ENCODE results near the gene KCNH2.

The KCNH2 gene

DNA sequence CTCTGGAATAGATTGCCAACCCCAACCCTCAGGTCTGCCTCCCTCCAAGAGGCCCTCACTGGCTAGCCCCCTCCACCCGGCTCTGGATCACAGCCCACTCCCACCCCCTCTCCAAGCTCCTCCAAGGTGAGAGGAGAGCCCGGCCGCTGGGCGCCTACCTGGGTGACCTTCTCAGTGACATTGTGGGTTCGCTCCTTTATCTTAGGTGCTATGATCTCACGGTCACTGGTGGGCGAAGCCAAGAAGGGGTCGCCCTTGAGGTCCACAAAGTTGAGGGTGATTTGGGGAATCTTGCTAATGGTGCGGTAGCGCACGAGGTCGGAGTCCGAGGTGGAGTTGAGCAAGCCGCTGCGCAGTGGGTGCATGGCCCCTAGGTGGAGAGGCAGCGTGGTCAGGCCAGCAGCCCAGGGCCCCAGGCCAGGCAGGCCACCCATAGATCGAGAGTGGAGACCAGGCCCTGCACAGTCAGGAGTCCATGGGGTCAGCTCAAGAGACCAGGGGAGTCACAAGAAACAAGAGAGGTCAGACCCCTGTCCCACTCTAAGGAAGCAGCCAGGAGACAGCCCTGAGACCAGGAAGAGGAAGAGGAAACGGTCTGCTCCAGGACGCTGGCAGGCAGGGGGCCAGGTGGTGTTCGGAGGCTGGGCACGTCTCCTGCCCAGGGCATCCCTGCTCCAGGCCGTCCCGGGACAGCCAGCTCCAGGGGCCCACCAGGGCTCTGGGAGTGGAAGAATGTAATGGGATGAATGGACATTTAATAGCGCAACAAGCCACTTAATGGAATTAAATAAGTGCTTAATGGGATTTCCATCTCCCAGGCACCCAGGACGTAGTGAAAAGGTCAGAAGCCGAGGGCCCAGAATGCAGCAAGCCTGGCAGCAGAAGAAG lies 20.7 kb downstream of the KCNH2 start:
- no peak for DNase-seq

DNA sequence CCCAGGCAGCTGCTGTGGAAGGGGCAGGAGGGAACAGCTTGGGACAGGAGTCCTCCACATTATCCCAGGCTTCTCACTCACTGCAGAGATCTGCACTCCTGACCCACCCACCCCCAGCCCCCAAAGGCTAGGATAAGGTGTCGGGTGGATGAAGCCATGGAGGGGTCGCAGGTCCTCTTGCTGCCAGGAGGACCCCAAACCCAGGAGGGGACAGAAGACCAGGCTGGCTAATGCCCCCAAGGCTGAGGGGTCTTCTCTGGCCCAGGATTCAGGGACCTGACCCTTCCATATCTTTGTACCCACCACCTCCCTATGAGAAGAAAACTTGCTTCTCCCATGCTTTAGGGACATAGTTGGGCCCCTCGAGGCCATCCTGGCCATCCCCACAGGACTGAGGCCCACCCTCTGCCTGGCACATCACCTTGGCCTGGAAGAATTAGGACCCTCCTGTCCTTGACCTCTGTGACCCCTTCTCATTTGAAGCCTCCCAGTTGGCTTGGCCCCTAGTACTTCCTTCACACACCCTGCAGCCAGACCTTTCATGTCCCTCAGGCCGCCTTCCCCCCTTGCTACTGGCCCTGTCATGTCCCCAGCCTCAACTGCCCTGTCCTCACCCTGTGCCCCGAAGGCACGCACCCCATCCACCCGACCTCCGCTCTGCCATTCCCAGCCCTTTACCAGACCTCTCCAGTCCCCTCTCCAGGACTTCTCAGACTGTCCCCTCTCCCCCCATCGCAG lies 21.6 kb downstream of the KCNH2 start:
- DNase-seq, result no peak

DNA sequence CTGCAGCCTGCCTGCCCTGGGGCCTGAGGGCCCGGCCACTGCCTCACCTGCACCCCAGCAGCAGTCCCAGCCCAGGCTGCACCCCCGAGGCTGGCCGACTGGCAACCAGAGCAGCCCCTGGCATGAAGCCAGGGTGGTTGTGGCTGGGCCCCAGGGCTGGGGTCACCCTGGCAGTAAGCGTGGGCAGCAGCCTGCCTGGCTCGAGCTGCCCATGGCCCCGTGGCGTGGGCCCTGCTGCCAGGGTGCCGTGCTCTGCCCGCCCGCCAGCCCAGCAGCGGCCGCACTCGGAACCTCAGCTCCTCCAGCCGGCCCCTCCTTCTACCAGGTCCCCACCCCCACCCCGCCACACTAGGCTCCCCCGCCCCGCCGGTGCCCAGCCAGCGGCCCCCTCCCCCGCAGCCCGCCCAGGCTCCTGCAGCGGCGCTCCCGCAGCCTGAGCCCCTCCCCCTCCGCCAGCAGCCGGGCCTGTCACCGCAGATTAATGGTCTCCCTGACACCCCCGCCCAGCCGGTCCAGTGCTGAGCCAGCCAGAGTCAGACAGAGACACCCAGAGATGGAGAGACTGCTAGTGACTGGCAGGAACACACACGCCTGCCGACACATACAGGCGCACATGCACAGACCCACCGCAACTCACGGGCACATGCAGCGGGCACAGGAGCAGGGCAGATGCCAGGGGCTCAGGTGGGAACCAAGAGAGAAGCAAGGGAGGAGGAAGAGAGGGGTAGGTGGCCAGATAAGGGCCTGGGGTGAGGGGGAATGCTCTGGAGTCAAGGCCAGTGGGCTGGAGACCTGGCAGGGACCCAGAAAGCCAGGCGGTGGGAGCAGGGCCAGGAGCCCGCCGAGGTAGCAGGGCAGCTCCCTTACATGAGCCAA lies 22.4 kb downstream of the KCNH2 start:
- no peak for DNase-seq

DNA sequence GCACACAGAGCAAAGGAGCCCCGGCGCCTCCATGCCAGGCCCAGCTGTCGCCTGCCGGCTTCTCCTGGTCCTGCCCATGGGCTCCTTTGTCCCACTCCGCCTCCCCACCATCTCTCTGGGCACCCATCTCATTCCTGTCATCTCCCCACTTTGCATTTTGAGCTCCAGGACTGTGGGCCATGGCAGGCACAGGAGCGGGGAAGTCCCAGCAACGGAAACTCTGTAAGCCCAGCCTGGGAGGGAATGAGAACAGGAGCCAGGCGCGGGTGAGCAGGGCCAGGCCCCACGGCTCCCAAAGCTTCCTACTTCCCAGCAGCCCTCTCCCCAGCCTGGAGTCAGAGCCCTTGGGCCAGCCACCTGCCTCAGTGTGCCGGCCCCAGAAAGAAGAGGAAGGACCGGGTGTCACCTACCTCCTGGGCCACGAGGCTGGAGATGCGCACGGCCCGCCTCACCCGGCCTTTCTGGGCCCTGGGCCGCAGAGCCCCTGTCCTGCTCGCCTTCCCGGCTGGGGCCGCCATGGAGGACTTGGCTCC lies 23.1 kb downstream of the KCNH2 start:
- no peak for DNase-seq

DNA sequence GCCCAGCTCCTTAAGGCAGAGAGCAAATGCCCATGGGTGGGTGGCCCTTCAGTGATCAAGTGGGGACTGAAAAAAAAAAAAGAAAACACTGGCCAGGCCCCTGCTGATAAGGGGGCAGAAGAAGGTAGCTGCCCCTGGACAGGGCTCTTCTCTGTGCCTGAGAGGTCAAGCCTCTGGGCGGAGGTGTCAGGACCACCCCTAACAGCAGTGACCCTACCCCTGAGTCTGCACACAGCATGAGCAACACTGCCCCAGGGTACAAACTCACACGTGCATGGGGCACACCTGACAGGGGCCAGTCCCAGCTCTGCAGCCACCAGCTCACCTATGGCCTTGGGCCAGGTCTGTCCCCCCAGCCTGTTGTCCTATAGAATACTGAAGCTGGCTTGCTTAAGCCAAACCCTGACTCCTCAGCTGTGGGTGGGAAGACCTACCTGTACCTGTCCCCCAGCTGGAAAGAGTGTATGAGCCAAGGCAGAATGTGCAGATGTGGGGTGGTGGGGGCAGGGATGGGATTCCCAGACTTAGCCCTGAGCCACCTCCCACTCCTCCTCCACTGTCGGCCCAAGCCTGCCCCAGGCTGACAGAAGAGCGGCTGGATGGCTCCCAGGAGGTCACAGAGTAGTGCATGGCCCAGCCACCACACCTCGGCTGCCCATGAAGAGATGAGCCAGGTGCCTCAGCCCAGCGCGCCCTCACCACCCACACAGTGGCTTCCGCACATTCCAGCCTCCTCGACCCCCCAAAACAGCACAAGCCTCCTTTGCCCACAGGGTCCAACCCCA lies 23.7 kb downstream of the KCNH2 start:
- DNase-seq, result no peak

DNA sequence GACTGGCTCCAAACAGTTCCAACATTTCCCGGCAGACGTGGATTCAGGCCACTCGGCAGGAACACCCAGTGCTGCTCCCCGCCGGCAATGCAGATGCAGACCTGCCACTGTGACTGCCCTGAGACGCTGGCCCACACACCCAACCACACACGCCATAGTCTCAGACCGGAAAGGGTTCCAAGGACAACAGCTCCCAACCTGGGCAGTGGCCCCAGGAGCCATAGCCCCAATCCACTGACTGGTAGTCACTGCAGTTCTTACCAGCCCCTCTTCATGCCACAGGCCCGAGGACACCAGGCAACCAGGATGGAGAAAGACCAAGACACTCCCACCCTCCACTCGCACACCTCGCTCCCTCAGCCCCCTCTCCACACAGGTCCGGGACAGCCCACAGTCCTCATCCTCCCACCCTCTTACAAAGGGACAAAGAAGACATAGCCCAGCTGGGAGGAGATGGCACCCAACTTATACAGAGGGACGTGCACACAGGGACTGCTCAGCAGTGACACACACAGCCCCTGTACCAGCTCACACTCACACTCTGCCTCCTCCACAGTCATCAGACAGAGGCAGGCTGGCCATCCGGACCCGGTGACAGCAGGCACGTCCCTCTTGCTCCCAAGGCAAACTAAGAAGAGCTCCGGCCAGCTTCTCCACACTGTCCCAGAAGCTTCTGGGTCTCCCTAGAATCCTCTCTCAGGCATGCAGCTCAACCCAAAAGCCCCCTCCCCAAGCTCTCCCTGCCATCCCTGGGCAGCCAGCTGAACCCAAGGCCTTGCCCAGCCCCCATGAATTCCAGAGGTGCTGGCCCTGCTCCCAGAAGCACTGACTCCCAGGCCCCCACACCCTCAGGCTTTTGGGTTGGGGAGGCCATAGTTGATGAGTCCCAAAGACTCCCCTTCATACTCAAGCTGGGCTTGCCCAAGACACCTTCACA lies 24.8 kb downstream of the KCNH2 start:
- DNase-seq, result no peak

DNA sequence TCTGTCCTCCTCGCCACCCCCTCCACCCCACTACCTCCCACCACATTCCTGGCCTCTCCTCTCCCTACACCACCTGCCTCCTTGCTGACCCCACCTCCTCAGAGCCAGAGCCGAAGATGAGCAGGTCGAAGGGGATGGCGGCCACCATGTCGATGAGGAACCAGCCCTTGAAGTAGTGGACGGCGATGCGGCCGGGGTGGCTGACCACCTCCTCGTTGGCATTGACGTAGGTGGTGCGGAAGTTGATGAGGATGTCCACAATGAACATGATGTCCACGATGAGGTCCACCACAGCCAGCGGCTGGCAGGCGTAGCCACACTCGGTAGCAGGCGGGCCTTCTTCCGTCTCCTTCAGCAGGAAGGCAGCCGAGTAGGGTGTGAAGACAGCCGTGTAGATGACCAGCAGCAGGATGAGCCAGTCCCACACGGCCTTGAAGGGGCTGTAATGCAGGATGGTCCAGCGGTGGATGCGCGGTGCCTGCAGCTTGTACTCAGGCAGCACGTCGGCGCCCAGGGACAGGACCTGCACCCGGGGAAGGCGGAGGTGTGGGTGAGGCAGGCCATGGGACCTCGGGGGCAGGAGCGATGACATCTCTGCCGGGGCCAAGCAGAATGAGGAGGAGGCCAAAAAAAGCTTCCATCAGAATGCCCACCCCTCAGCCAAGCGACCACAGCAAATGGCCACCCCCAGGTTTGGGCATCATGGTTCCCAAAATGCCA lies 25.6 kb downstream of the KCNH2 start:
- DNase-seq, result no peak

DNA sequence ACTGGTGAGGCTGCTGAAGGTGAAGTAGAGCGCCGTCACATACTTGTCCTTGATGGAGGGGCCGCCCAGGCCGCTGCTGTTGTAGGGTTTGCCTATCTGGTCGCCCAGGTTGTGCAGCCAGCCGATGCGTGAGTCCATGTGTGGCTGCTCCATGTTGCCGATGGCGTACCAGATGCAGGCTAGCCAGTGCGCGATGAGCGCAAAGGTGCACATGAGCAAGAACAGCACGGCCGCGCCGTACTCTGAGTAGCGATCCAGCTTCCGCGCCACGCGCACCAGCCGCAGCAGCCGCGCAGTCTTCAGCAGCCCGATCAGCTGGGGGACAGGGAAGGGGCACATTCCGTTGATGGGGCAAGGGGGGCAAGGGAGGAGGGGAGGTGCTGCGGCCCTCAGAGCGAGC lies 26.6 kb downstream of the KCNH2 start:
- no peak for DNase-seq

DNA sequence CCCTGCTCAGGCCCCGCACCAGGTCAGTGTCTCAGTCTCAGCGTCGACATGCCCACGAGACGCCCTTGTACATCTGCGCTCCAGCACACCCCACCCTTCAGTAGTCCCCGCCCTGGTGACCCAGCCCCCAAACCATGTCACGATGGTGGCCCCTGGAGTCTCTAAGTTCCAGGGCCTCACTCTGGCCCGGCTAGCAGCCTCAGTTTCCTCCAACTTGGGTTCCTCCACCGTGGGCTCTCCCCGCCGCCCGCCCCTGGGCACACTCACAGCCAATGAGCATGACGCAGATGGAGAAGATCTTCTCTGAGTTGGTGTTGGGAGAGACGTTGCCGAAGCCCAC lies 27.0 kb downstream of the KCNH2 start:
- DNase-seq, result no peak

DNA sequence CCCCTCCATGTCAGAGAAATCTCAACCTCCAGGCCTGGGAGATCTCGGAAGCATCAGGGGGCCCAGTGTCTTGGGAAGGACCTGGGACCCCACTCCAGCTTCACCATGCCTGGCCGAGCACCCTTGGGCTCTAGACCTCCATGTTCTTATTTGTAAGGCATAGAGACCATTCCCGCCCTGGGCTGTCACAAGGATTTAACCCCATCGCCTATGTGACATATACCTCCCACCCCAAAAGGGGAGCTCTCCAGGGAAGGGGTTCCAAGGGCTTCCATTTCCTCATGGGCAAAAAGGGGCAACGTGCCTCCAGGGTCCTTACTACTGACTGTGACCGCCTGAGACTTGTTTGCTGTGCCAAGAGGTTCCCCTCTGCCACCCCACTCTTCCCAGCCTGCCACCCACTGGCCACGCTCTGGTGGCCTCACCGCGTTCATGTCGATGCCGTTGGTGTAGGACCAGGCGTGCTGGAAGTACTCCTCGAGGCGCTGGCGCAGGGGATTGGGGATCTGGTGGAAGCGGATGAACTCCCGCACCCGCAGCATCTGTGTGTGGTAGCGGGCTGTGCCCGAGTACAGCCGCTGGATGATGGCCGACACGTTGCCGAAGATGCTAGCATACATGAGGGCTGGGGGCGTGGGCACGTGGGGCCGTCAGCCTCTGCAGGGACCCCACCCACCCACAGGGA lies 27.5 kb downstream of the KCNH2 start:
- no peak for DNase-seq

DNA sequence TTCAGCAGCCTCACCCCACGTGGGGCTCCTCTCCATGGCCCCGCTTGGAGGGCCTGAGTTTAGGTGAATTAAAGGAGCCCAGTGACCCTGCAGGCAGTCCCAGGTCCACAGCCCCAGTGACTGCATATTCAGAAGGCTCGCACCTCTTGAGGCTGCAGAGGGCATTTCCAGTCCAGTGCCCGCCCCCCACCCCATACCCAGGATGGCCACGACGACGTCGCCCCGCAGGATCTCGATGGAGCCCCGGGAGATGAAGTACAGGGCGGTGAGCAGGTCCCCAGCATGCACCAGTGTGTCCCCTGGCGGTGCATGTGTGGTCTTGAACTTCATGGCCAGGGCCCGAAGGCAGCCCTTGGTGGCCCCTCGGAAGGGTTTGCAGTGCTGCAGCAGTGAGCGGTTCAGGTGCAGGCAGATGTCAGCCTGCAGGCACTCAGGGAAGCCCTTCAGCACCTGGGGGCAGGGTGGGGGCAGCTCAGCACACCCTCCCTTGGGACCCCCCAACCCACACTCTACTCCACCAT lies 28.1 kb downstream of the KCNH2 start:
- no peak for DNase-seq

DNA sequence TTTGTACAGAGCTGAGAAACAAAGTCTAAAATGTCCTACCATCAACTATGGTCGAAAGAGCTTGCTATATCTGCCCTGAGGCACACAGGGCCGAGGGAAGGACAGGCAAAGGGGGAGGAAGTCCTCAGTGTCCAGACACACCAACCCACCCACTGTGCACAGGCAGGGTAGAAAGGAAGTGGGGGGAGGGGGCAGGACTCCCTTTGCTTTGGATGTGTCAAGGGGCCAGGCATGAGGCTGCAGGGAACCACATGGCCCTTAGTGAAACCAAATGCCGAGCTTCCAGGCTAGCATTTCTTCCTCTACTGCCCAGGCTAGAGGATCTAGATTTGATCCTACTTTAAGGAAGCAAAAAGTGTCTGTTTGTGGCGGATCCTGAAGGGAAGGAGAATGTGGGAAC lies 28.6 kb downstream of the KCNH2 start:
- DNase-seq, result no peak

DNA sequence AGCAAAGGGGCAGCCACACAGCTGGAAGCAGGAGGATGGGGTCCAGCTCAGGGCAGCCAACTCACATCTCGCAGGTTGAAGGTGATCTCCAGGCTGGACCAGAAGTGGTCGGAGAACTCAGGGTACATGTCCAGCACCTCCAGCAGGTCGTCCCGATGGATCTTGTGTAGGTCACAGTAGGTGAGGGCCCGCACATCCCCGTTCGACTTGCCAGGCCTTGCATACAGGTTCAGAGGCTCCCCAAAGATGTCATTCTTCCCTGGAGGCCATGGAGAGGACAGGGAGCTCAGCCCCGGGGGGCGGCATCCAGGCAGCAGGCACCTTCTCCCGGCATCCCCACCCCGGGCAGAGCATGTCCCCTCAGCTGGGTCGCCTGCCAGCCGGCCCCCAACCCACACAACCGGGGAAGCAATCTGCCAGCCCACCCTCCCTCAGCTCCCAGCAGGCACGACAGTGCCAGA lies 29.3 kb downstream of the KCNH2 start:
- DNase-seq, result no peak

DNA sequence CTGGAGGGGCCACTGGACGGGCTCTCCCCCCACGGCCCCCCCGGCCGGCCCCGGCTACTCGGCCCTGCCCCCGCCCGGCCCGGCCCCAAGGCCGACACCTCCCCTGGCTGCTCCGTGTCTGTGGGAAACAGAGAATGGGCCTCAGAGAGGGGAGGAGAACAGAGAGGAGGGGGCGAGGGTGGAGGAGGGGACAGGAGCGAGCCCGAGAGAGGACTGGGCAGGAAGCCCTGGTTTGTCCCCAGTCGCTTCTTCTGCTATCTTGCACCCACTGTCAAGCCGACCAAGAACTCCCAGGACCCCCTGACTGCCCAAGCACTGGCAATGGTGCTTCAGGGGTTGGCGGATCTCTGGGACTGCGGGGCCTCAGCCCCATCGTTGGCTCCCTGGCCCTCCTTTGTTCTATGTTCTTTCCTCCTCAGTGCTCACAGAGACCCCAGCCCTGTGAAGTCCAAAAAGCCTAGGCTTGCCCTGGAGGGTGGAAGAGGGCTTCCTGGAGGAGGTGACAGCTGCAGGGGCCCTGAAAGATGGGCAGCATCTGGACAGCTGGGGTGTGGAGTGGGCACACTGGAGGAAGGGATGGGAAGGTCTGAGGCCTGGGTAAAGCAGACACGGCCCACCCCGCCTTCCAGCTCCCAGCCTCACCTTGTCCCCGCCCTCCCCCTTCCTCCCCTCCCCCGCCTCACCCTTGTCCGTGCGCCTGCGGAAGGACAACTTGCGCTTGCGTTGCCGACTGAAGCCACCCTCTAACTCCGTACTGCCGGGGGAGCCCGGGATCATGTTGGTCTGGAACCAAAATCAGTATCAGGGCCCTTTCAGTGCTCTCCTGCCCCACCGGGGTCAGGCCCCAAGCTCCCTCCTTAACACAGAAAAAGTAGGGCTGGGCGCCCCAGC lies 30.1 kb downstream of the KCNH2 start:
- no peak for DNase-seq

DNA sequence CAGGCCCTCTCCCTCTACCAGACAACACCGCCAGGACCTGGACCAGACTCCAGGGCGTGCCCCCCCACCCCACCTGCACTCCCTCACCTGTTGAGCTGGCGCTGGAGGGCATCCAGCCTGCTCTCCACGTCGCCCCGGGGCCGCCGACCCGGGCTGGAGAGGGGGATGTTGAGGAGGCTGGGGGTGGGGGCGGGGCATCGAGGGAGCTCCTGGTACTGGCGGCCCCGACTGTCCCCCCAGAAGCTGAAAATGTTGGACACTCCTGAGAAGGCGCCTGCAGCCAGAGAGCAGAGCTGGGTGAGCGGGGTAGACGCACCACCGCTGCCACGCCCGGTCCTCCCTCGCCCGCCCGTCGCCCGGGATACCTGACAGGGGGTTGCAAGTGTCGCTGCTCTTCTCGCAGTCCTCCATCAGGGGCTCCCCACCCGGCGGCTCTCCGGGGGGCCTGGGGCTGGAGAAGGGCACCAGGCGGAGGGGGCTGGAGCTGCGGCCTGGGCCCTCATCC lies 30.8 kb downstream of the KCNH2 start:
- no peak for DNase-seq

DNA sequence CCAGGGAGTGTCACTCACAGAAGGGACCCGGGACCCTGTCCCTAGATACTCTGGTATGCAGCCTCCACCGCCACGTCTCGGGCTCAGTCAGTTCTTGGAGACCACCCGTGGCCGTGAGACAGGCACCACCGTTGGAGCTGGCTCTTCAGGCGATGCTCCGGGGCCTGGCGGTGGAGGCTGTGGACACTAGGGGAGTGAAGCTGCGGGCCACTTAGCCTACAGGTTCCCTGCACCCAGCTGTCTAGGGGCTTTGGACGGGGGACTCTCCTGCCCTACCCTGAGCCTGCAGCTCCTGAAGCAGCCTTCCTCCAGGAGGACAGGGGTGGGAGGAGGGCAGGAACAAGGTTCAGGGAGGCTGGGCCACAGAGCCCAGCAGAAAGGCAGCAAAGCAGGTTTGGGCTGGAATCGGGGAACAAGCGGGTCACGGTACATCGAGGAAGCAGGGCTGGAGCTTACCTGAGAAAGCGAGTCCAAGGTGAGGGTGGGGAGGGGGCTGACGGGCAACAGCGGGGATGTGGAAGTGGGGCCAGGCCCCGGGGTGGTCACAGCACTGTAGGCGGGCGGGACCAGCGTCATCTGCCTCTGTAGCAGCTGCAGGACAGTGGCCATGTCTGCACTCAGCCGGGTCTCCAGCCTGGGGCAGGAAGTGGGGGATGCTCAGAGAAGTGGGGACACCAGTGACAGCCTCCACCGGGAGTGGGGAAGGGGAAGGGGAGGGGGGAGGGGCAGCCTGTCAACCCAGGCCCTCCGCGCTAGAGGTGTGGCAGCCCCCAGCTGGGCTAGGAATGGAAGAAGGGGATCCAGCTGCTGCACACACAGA lies 31.5 kb downstream of the KCNH2 start:
- DNase-seq, result no peak

DNA sequence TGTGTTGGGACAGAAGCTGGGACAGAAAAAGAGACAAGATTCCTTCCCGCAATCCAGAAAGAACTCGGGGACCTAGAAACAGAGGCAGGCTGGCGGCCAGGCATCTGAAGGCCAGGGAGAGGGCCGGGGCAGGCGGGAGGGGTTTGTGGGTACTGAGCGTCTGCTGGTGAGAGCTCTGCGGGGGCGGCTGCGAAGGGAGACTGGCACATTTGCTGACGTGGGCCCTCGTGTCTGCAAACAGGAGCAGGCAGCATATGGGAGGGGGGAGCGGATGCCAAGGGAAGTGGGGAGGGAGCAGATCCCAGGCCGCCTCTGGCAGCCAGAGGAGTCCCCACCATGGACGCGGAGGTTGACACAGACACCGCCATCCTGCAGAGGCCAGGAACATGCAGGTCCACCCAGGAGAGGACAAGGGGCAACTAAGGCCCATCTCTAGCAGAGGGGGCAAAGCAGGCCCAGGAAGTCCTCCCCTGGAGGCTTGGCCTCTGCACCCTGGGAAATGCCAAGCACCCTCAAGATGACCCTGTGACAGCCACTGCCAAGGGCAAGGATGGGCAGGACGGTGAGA lies 32.2 kb downstream of the KCNH2 start:
- no peak for DNase-seq

Measured in stimulated activated CD4-positive, alpha-beta T cell treated with anti-CD3 and anti-CD28 coated beads, Interleukin-4, amount 100 ng/mL, for 4 hours (primary cell).